HepG2 (cell line): ENCODE measurements around the gene TULP4. TPM values are rescaled to one million over a fixed set of nuclear protein-coding genes. Genes with fewer than 3 reads are reported as not detected.
A peak's percentile ranks its signal among the peaks of the same experiment; 100 is the strongest.

Experiments used
- CC2D1A ChIP-seq: sonication (generic); formaldehyde crosslinking; IDR thresholded peaks from 2 replicates; pipeline ENCODE4 v1.8.1; 2023; ENCODE audit warnings: mild to moderate bottlenecking, missing genetic modification reagents
- CEBPB ChIP-seq: IDR thresholded peaks from 2 replicates; pipeline ENCODE4 v1.6.1; 2011; ENCODE audit warnings: low read depth, low read length, improper control_type of control experiment, borderline replicate concordance
- FOSL2 ChIP-seq: sonication (generic); formaldehyde crosslinking; IDR thresholded peaks from 2 replicates; pipeline ENCODE4 v1.4.0; 2020; ENCODE audit warnings: missing genetic modification reagents
- HMG20A ChIP-seq: IDR thresholded peaks from 2 replicates; pipeline ENCODE4 v1.6.1; 2016; ENCODE audit warnings: borderline replicate concordance
- MIER2 ChIP-seq: IDR thresholded peaks from 2 replicates; pipeline ENCODE4 v1.6.1; 2016; ENCODE audit warnings: missing biosample characterization, missing genetic modification reagents
- NR2C2 ChIP-seq: sonication (generic); formaldehyde crosslinking; IDR thresholded peaks from 2 replicates; pipeline ENCODE4 v1.4.0; 2020; ENCODE audit warnings: missing genetic modification reagents, mild to moderate bottlenecking, moderate library complexity, borderline replicate concordance
- SAP130 ChIP-seq: IDR thresholded peaks from 2 replicates; pipeline ENCODE4 v1.6.1; 2016; ENCODE audit warnings: low read depth
- ZFP62 ChIP-seq: sonication (generic); formaldehyde crosslinking; IDR thresholded peaks from 2 replicates; pipeline ENCODE4 v1.4.0; 2020; ENCODE audit warnings: missing genetic modification reagents
- polyA plus RNA-seq, 8 experiments: library from polyadenylated mRNA; depleted of rRNA in 3 of 8; stranded (reverse) in 7 of 8; unstranded in 1 of 8; fragments of >200 nt; fragmentation: Illumina TruSeq in 4 of 8; extraction: Trizol in 4 of 8; gene quantifications; 2 replicates each; pipeline versions ENCODE4 v1.2.1 to v1.2.3, GENCODE V29; 2011 to 2016; ENCODE audit warnings: low read depth in 4 of 8, missing spikeins in 1 of 8, mixed read lengths in 1 of 8; ENCODE audit not compliant: insufficient read depth in 1 of 8
- total RNA-seq, 5 experiments: library from RNA; depleted of rRNA; stranded (reverse); fragments of >200 nt; fragmentation: Illumina TruSeq; extraction: Trizol; gene quantifications; 2 replicates each; pipeline ENCODE4 v1.2.3, GENCODE V29; 2016; ENCODE audit warnings: low read depth in 1 of 5
- TF ChIP-seq, protein P1 (sequence below): sonication (generic); formaldehyde crosslinking; IDR thresholded peaks from 2 replicates; pipeline ENCODE4 v1.4.0; 2020; ENCODE audit warnings: mild to moderate bottlenecking, missing genetic modification reagents, borderline replicate concordance
- TF ChIP-seq, protein P2 (sequence below), 2 experiments: sonication (generic) in 1 of 2; formaldehyde crosslinking in 1 of 2; IDR thresholded peaks; 2 replicates each; pipeline versions ENCODE4 v1.4.0 to v1.6.1; 2016 to 2020; ENCODE audit warnings: borderline replicate concordance in 1 of 2, low read depth in 1 of 2, mild to moderate bottlenecking in 1 of 2, missing genetic modification reagents in 1 of 2
- TF ChIP-seq, protein P3 (sequence below): sonication (generic); formaldehyde crosslinking; conservative IDR thresholded peaks from 2 replicates; pipeline ENCODE4 v1.8.0; 2022; ENCODE audit warnings: mild to moderate bottlenecking, moderate library complexity, missing genetic modification reagents
- TF ChIP-seq, protein P4 (sequence below), 2 experiments: sonication (generic) in 1 of 2; formaldehyde crosslinking in 1 of 2; IDR thresholded peaks; 2 replicates each; pipeline versions ENCODE4 v1.5.1 to v1.6.1; 2011 to 2020; ENCODE audit warnings: borderline replicate concordance in 1 of 2, low read depth in 1 of 2, low read length in 1 of 2, mild to moderate bottlenecking in 1 of 2, missing genetic modification reagents in 1 of 2, moderate library complexity in 1 of 2

The TULP4 gene
- total and polyA plus RNA-seq, 2 of the 13 experiments (the other 11 are each of a cell fraction or from before 2014, with no cell fraction given), result 21.1 to 122 TPM

DNA sequence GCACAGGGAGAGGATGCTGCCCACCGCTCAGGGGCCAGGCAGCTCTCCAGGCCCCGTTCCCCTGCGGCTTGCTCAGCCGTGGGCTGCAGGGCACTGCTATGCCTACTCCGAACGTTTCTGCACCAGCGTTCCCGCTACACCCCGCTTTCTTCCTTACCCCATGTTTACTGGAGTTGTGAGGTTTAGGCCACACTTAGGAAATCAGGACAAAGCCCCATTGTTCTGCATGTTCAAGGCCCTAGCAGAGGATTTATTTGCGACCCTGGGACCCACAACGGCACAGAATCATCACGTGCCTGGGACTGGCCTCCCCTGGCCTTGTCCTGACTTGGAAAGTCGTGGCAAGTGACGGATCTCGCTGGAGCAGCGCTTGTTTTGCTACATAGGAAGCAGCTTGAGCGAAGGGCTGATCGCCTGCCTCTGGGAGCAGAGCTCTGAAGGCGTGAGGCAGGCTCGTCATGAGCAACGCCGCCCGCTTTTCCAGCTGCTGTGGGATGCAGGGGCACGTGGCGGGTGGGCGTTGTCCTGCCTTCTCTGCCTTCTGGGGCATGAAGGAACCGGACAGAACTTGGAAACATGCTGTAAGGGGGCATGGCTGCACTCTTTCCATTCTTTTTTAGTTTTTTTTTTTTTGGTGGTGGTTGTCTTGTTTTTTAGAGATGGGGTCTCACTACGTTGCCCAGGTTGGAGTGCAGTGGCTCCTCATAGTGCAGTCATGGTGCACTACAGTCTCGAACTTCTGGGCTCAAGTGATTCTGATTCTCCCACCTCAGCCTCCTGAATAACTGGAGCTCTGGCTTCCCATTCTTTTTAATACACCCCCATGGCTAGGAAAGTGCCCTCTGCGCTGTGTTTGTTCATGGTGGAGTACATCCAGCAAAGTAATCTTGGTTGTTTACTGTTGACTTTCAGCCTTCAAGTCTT, 233.0 kb downstream of the TULP4 start (continued):
- TF ChIP-seq, protein P1, sequence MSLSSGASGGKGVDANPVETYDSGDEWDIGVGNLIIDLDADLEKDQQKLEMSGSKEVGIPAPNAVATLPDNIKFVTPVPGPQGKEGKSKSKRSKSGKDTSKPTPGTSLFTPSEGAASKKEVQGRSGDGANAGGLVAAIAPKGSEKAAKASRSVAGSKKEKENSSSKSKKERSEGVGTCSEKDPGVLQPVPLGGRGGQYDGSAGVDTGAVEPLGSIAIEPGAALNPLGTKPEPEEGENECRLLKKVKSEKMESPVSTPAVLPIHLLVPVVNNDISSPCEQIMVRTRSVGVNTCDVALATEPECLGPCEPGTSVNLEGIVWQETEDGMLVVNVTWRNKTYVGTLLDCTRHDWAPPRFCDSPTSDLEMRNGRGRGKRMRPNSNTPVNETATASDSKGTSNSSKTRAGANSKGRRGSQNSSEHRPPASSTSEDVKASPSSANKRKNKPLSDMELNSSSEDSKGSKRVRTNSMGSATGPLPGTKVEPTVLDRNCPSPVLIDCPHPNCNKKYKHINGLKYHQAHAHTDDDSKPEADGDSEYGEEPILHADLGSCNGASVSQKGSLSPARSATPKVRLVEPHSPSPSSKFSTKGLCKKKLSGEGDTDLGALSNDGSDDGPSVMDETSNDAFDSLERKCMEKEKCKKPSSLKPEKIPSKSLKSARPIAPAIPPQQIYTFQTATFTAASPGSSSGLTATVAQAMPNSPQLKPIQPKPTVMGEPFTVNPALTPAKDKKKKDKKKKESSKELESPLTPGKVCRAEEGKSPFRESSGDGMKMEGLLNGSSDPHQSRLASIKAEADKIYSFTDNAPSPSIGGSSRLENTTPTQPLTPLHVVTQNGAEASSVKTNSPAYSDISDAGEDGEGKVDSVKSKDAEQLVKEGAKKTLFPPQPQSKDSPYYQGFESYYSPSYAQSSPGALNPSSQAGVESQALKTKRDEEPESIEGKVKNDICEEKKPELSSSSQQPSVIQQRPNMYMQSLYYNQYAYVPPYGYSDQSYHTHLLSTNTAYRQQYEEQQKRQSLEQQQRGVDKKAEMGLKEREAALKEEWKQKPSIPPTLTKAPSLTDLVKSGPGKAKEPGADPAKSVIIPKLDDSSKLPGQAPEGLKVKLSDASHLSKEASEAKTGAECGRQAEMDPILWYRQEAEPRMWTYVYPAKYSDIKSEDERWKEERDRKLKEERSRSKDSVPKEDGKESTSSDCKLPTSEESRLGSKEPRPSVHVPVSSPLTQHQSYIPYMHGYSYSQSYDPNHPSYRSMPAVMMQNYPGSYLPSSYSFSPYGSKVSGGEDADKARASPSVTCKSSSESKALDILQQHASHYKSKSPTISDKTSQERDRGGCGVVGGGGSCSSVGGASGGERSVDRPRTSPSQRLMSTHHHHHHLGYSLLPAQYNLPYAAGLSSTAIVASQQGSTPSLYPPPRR (CRISPR knock-in tag), result peak; percentile 76; the same call in 1 of the 2 replicates
- TF ChIP-seq SAP130 (CRISPR knock-in tag), result peak; percentile 86
- peak; percentile 38; the same call in 1 of the 2 replicates for TF ChIP-seq CEBPB
- TF ChIP-seq, protein P2, sequence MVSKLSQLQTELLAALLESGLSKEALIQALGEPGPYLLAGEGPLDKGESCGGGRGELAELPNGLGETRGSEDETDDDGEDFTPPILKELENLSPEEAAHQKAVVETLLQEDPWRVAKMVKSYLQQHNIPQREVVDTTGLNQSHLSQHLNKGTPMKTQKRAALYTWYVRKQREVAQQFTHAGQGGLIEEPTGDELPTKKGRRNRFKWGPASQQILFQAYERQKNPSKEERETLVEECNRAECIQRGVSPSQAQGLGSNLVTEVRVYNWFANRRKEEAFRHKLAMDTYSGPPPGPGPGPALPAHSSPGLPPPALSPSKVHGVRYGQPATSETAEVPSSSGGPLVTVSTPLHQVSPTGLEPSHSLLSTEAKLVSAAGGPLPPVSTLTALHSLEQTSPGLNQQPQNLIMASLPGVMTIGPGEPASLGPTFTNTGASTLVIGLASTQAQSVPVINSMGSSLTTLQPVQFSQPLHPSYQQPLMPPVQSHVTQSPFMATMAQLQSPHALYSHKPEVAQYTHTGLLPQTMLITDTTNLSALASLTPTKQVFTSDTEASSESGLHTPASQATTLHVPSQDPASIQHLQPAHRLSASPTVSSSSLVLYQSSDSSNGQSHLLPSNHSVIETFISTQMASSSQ (IDR thresholded peaks at IDR 0.05; ENCODE audit: low read depth), result no peak
- TF ChIP-seq, protein P2 (CRISPR knock-in tag; IDR thresholded peaks at IDR 0.05; ENCODE audit: borderline replicate concordance), result peak; percentile 89; the same call in 1 of the 2 replicates
- peak; percentile 58 for TF ChIP-seq FOSL2
- TF ChIP-seq HMG20A (CRISPR knock-in tag), result peak; percentile 77; the same call in 1 of the 2 replicates
- TF ChIP-seq, protein P3, sequence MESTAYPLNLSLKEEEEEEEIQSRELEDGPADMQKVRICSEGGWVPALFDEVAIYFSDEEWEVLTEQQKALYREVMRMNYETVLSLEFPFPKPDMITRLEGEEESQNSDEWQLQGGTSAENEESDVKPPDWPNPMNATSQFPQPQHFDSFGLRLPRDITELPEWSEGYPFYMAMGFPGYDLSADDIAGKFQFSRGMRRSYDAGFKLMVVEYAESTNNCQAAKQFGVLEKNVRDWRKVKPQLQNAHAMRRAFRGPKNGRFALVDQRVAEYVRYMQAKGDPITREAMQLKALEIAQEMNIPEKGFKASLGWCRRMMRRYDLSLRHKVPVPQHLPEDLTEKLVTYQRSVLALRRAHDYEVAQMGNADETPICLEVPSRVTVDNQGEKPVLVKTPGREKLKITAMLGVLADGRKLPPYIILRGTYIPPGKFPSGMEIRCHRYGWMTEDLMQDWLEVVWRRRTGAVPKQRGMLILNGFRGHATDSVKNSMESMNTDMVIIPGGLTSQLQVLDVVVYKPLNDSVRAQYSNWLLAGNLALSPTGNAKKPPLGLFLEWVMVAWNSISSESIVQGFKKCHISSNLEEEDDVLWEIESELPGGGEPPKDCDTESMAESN, result peak; percentile 64; the same call in 1 of the 2 replicates
- no peak for TF ChIP-seq ZFP62
- TF ChIP-seq NR2C2 (CRISPR knock-in tag), result peak; percentile 74
- TF ChIP-seq, protein P4, sequence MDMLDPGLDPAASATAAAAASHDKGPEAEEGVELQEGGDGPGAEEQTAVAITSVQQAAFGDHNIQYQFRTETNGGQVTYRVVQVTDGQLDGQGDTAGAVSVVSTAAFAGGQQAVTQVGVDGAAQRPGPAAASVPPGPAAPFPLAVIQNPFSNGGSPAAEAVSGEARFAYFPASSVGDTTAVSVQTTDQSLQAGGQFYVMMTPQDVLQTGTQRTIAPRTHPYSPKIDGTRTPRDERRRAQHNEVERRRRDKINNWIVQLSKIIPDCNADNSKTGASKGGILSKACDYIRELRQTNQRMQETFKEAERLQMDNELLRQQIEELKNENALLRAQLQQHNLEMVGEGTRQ (IDR thresholded peaks at IDR 0.05; ENCODE audit: low read depth, low read length), result peak; percentile 75
- TF ChIP-seq, protein P4 (CRISPR knock-in tag; IDR thresholded peaks at IDR 0.05; ENCODE audit: borderline replicate concordance), result peak; percentile 86; the same call in 1 of the 2 replicates
- peak; percentile 78; the same call in 1 of the 2 replicates for TF ChIP-seq MIER2 (CRISPR knock-in tag)
- TF ChIP-seq CC2D1A (CRISPR knock-in tag), result no peak
